Skin epidermis (tissue), 12 donors: ENCODE results near the gene BID.
"Not testable (repeated sequence)": the region's sequence is repeated elsewhere in the genome, so short reads cannot be mapped to it uniquely, and the experiment has no call there.

Experiments
- H3K27ac ChIP-seq, 21 experiments: fragments of 200-600 bp; sonication (generic) in 11 of 21; one replicate each; pipeline ENCODE4 v1.5.0; 2020; ENCODE audit warnings: mild to moderate bottlenecking in 3 of 21, inconsistent platforms in 2 of 21, moderate library complexity in 2 of 21
- H3K4me3 ChIP-seq, 7 experiments: fragments of 200-600 bp; sonication (generic) in 2 of 7; one replicate each; pipeline ENCODE4 v1.5.0; 2020; ENCODE audit warnings: inconsistent platforms in 2 of 7, mild to moderate bottlenecking in 2 of 7, moderate library complexity in 1 of 7

Gene BID

DNA sequence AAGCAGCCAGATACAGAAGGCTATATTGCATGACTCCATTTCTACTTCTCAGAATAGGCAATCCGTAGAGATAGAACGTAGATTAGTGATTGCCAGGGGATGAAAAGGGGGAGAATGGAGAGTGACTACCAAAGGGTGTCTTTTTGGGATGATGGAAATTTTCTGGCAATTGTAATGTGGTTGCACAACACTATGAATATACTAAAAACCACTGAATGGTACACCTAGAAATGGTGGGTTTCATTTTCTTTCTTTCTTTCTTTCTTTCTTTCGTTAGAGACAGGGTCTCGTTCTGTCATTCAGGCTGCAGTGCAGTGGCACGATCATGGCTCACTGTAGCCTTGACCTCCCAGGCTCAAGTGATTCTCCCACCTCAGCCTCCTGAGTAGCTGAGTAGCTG, 54.4 kb downstream of the BID start:
- H3K27ac ChIP-seq = no peak overlapping the region

DNA sequence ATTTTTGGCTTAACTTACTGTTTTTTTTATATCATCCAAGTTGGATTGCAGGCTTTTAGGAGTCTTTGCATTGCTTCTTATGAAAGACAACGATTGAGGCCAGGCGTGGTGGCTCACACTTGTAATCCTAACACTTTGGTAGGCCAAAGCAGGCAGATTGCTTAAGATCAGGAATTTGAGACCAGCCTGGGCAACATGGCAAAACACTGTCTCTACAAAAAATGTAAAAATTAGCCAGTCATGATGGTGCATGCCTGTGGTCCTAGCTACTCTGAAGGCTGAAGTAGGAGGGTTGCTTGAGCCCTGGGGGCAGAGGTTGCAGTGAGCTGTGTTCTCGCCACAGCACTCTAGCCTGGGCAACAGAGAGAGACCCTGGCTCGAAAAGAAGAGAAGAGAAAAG, 56.6 kb downstream of the BID start:
- no peak overlapping the region for H3K27ac ChIP-seq
- no peak overlapping the region for H3K4me3 ChIP-seq

More for the DNA sequence above, 54.4 kb downstream of the BID start:
- no peak overlapping the region for H3K4me3 ChIP-seq

DNA sequence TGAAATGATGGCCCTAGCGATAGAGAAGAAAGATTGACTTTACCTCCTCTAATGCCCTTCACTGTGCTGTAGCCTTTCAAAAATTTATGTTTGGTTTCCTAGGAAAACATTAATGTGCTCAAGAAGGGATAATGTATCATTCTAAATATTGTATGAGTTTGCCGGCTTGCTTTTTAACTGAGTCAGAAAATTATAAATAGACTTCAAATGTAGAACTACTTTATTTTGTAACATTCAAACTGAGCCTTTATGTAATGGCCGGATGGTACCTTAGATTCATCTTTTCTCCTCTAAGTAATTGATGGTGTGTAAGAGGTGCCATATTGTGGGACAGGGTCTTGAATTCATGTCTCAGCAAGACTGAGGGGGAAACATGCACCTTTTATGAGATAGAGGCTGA, 57.7 kb downstream of the BID start:
- Histone ChIP-seq H3K4me3 (no peak overlapping the region), H3K27ac (no peak overlapping the region)

DNA sequence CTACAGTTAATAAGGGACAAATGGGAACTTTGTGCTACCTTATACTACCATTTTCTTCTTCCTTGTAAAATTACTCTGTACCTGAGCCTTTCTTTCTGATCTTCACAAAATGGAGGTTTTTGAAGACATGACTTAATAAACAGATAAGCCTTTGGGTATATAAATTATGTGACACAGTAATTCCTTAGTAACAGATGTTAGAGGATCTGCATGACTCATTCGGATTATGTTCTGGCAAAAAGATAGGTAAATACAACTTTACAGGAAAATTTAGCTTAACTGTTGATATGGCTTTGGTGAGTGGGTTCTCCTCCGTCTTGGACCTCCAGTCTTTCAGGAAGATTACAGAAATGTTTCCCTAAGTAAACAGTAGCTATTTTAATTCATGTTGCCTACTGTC, 61.8 kb downstream of the BID start:
- H3K27ac ChIP-seq = no peak overlapping the region
- no peak overlapping the region for H3K4me3 ChIP-seq

DNA sequence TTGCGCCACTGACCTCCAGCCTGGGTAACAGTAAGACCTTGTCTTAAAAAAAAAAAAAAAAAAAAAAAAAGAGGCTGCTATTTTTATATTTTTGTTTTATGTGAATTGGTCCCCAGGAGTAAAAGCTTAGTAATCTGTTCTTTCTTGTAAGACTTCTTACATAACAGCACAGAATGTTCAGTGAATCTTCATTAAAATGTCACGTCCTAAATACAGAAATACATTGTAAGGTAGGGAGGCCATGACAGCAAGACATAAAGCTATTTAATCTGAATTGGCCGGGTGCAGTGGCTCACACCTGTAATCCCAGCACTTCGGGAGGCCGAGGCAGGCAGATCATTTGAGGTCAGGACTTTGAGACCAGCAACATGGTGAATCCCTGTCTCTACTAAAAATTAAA, 64.2 kb downstream of the BID start:
- Histone ChIP-seq H3K27ac (no peak overlapping the region), H3K4me3 (no peak overlapping the region)

DNA sequence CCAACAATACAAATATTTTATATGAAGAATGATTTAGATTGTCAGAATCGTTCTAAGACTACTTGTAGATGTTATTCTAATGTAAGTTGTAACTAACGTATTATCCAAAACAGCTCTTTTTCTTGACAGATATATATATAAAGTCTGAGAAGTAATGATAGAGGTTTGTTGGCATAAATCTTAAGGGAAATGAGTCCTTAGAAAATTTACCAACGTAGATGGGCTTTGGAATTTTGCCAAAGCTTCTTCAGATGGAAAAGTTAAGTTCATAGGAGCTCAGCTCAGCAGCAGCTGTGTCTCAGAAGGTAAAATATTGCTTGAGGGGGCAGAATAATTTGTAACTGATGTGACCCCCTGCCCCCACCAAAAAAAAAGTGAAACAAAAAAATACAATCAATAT, 66.7 kb downstream of the BID start:
- H3K27ac ChIP-seq = peak overlapping the region in 15 of 21 experiments; percentile 27 to 81 (median 71)
- H3K4me3 ChIP-seq = no peak overlapping the region

DNA sequence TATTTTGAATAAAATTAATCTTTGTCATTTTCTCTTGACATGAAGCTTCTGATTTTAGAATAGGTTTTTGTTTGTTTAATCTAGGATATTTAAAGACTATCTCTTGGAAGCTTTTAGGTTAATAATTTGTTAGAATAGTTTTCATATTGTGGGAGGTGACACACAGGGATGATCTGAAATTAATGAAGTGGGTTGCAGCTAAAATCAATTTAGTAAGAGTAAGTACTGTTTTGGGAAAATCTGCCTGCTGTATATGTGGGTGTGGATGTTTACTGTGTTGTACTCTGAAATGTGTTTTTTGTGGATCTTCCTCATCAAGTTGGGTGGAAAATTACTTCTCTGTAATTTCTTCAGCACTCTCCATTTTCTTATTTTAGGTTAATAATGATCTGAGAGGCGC, 67.3 kb downstream of the BID start:
- H3K4me3 ChIP-seq = peak overlapping the region in 5 of 7 experiments; percentile 0 to 28 (median 13)

DNA sequence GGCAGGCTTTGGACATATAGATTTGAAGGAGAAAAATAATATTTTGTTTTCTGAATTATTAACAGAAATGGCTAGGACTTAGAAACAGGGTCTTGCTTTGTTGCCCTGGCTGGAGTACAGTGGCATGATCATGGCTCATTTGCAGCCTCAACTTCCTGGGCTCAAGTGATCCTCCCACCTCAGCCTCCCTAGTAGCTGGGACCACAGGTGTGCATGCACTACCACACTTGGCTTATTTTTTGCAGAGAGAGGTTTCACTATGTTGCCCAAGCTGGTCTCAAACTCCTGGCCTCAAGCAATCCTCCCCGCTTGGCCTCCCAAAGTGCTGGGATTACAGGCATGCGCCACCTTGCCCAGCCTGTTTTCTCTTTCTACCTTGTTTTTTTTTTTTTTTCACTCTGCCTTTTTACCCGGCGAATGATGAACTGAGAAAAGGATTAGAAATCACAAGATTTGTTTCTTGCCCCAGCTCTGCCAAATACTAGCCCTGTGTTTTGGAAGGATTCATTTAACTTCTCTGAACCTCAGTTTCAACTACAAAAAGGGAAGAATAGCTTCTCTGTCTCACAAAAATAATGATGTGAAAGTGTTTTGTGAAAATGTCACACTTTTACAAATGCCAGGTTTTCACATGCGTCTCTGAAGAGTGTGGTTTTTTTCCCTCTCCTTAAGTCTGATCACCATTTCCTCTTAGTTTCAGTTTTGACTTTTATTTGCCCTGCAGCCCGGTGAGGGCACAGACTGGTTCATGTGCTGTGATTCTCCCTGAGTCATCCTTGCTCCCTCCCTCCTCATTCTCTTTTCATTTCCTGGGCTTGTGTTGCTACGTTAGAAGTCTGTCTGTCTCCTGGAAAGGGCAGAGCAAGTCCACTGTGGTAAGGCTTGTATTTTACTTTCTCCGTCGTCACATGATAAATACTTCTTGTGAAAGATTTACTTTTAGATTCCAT, 68.0 kb downstream of the BID start:
- peak overlapping the region in 5 of 7 experiments; percentile 0 to 28 (median 13) for H3K4me3 ChIP-seq
- peak overlapping the region in 19 of 21 experiments; percentile 27 to 81 (median 69) for H3K27ac ChIP-seq

More for the DNA sequence above, 67.3 kb downstream of the BID start:
- peak overlapping the region in 17 of 21 experiments; percentile 27 to 81 (median 71) for H3K27ac ChIP-seq

DNA sequence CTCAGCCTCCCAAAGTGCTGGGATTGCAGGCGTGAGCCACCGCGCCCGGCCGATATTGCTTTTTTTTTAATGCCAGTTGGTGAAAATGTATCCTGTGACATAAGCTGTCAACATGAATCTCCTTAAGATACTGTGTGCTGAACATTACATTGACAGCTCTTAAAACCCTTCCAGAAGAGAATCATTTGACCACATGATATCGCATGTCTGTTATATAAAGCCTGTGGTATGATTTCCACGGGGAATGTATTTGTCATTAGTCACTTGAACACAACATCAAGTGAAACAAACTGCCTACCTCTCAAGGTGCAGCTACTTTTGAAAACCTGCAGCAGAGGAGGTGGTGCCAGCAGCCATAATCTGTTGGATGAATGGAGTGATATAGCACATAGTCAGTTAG, 68.7 kb downstream of the BID start:
- peak overlapping the region in 14 of 21 experiments; percentile 23 to 81 (median 70) for H3K27ac ChIP-seq
- H3K4me3 ChIP-seq = no peak overlapping the region

DNA sequence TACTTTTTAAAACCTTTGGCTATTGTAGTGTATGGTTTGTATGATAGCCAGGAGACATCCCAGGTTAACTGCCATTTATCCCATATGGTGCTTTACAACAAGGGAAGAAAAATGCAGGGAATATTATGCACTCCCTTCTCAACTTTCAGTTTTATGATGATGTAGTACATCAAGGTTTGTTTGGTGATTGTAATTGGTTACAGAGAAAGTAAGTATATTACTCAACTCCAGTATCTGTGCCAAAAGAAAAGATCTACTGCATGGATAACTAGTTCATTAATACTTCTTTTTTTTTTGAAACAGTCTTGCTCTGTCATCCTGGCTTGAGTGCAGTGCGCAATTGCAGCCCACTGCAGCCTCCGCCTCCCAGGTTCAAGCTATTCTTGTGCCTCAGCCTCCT, 70.5 kb downstream of the BID start:
- no peak overlapping the region for H3K27ac ChIP-seq
- no peak overlapping the region for H3K4me3 ChIP-seq

DNA sequence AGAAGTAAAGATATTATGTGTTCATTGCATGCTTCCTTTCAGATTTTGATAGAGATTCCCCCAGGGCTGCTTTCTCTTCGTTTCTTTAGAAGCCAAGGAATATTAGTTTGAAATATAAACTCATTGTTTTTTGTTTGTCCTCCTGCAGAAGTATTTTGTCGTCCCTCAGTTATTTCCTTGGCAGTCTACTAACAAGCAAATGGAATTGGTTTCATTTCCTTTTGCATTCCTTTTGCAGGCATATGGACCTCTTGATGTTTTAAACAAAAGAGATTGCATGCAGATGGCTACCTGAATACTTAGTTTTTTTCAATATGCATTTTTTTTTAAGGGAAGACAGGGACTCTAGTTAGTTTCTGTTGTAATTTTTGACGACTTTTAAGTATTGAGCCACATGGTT, 73.5 kb downstream of the BID start:
- Histone ChIP-seq H3K4me3 (no peak overlapping the region), H3K27ac (no peak overlapping the region)

DNA sequence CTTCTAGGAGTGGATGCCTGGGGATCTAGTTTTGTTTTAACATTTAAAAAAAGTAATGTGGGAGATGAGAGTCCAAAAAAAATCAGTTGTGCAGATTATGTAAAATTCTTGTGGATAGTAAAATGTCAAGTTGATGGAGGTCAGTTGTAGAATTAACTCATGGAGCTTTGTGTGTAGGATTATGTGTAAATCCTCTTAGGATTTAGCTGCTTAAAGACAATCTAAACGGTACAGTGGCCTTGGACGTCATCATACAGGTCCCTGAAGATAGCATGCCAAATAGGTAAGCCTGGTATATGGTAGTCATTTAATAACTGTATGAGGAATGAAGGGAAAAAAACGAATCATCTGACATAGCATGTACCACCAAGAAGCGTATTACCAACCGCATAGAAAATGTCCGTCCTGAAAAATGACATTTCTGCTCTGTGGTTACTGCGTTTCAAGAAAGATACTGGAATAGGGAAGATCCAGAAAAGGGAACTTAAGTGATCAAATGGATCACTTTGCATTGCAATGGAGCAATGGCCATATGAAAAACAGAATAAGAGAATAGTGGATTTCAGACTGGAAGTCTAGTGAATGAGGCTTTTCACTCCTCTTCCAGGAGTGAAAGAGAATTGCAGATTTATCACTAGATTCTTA, 74.5 kb downstream of the BID start:
- no peak overlapping the region for H3K4me3 ChIP-seq

DNA sequence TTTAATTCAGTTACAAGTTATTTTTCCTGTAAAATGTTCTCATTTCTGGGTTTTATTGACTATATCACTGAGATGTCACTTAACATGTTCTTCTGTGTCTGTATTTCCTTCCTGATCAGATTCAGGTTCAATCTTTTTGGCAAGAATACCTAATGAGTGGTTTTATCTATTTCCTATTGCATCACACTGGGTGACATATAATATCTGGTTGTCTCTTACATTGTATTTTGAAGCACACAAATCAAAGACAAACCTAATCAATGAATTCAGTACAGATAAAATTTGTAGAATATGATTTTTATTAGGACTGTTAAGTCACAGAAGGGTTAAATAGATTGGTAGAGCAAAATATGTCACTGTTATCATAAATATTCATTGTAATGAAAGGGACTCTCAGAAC, 75.3 kb downstream of the BID start:
- H3K27ac ChIP-seq = no peak overlapping the region

More for the DNA sequence above, 74.5 kb downstream of the BID start:
- H3K27ac ChIP-seq = no peak overlapping the region

DNA sequence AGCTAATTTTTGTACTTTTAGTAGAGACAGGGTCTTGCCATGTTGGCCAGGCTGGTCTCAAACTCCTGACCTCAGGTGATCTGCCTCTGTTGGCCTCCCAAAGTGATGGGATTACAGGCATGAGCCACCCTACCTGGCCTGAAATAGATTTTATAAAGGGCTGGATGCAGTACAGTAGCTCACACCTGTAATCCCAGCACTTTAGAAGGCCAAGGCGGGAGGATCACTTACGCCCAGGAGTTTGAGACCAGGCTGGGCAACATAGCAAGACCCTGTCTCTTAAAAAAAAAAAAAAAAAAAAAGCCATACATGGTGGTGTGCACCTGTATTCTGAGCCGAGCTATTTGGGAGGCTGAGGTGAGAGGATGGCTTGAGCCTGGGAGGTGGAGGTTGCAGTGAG, 76.0 kb downstream of the BID start:
- not testable (repeated sequence) for H3K4me3 ChIP-seq, H3K27ac ChIP-seq

More for the DNA sequence above, 75.3 kb downstream of the BID start:
- H3K4me3 ChIP-seq = no peak overlapping the region

DNA sequence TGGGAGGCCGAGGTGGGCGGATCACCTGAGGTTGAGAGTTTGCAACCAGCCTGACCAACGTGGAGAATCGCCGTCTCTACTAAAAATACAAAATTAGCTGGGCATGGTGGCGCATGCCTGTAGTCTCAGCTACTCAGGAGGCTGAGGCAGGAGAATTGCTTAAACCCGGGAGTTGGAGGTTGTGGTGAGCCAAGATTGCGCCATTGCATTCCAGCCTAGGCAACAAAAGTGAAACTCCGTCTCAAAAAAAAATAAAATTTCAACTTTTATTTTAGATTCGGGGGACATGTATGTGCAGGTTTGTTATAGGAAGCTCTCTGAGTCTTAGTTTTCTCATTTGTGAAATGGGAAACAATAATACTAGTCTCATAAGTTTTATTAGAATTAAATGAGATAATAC, 77.1 kb downstream of the BID start:
- not testable (repeated sequence) for H3K4me3 ChIP-seq, H3K27ac ChIP-seq

DNA sequence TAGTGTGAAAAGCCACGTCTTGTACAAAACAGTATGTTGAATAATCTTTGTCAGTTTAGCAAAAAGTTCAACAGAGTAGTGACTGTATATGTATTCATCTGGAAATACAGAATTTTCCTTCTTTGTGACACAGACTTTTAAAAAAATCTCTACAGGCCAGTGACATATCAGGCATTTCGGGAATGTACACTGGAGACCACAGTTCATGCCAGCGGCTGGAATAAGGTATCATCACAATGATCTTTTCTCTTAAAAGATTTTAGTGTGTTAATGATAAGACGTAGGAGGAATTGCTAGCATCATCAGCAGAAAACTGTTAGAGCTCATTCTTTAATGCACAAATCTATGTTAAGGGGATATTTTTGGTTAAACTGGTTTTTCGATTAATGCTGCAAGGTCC, 78.3 kb downstream of the BID start:
- Histone ChIP-seq H3K4me3 (no peak overlapping the region), H3K27ac (no peak overlapping the region)

DNA sequence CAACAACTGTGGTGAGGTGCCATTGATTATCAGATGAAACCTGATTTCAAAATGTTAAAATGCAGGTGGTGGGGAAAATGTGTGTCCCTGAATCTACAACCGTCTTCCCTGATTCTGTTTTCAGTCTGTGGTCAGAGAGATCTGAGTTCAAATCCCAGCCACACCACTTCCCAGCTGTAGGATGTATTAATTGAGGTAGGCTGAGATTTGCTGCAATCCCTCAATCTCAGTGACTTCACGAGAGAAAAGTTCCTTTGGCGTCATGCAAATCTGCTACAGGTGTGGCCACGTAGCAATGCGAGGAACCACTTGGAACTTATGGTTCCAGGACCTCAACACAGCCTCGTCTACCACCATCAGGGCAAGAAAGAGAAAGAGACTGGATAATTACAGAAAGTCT, 79.5 kb downstream of the BID start:
- H3K4me3 ChIP-seq = no peak overlapping the region
- H3K27ac ChIP-seq = no peak overlapping the region

DNA sequence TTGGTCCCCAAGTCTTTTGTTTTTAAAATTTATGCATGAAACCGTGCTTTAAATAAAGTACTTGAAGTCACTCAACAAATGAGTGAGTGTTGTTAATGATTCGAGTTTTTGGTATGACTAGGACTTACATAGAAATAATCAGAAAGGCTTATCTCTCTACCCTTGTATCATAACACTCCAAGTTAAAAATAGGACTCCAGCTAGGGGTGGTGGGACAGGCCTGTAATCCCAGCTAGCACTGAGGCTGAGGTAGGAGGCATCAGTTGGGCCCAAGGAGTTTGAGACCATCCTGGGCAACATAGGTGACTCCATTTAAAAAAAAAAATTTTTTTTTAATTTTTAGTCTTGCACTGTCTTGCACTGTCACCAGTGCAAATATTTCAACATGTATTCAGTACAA, 80.1 kb downstream of the BID start:
- no peak overlapping the region for H3K27ac ChIP-seq
- H3K4me3 ChIP-seq = no peak overlapping the region

DNA sequence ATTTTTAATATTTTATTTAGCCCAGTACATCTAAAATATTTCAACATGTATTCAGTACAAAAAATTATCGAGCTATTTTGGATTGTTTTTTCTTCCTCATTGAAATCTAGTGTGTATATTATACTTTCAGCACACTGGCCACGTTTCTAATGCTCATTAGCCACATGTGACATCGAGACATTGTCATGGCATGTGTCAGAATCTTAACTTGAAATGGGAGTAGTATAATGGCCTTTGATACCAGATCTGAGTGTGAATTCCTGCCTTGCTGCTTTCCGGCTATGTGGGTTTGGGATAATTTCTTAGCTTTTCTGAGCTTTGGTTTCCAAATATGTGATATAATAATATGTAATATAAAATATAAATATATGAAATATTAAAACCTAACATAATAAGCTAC, 81.4 kb downstream of the BID start:
- no peak overlapping the region for H3K4me3 ChIP-seq

DNA sequence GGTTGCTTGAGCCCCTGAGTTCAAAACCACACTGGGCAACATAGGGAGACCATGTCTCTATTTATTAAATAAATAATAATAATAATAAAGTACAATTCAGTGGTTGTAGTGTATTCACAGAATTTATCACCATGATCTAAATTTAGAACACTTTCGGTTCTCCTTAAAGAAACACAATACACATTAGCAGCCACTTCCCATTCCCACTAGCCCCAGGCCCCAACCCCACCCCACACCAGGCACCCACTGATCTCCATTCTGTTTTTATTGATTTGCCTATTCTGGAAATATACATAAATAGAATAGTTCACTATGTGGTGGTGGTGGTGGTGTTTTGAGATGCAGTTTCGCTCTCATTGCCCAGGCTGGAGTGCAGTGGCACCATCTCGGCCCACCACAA, 90.0 kb downstream of the BID start:
- no peak overlapping the region for H3K27ac ChIP-seq
- no peak overlapping the region for H3K4me3 ChIP-seq

More for the DNA sequence above, 81.4 kb downstream of the BID start:
- no peak overlapping the region for H3K27ac ChIP-seq
